ENCODE data around the gene VPS16.
"Not testable (repeated sequence)": the region's sequence is repeated elsewhere in the genome, so short reads cannot be mapped to it uniquely, and the experiment has no call there.

Gene VPS16

GRCh38 chr20:2820896-2821869 lies 19.4 kb upstream of the VPS16 start:
- POLR2A ChIA-PET = interaction anchor here (0.6 kb wide), 1 partner anchor 148 kb away, joined by 3 read pairs; no protein-coding TSS in a partner anchor
- H3K9me3 ChIP-seq (ENCODE audit: control extremely low read depth in 1 of 5, control insufficient read depth in 4 of 5, insufficient read depth in 2 of 5, low read depth in 1 of 5, low read length in 4 of 5) = no peaks in the 10 kb centered on the region
- 21% methylated on average over 34 of the region's 68 CpGs for WGBS (ENCODE audit: insufficient coverage)
- DNase-seq = peak in 2 of 3 donors; percentile 18 to 36
- H3K36me3 ChIP-seq (ENCODE audit: control insufficient read depth in 4 of 4, insufficient read depth in 4 of 4, low read length in 3 of 4) = no peaks in the 10 kb centered on the region
- H3K27me3 ChIP-seq (replicated peaks in 2 of 5; ENCODE audit: control insufficient read depth in 4 of 5, insufficient read depth in 5 of 5, low read length in 4 of 5) = peaks cover 5 to 29% (median 11%) of the 10 kb centered on the region in 5 experiments
- no peak overlapping the region for H3K4me3 ChIP-seq (ENCODE audit: control insufficient read depth in 1 of 7, extremely low read depth in 1 of 7, insufficient read depth in 4 of 7, low read depth in 2 of 7, low read length in 6 of 7)
- peaks cover 0 to 19% (median 14%) of the 10 kb centered on the region in 4 experiments for H3K4me1 ChIP-seq (ENCODE audit: control extremely low read depth in 1 of 4, control insufficient read depth in 4 of 4, insufficient read depth in 4 of 4, low read length in 3 of 4)
- CTCF ChIA-PET = interaction anchor here (1.1 kb wide), 2 partner anchors 9 to 18 kb away, joined by 3 to 4 read pairs; no protein-coding TSS in a partner anchor
- H3K27ac ChIP-seq (ENCODE audit: insufficient read depth in 1 of 2, low read depth in 1 of 2, low read length in 2 of 2, poor library complexity in 1 of 2, severe bottlenecking in 2 of 2) = no peak overlapping the region

GRCh38 chr20:2822073-2822472 lies 18.5 kb upstream of the VPS16 start:
- Histone ChIP-seq H3K36me3 (ENCODE audit: control insufficient read depth in 4 of 4, insufficient read depth in 4 of 4, low read length in 3 of 4) (no peaks in the 10 kb centered on the region), H3K27me3 (replicated peaks in 2 of 5; ENCODE audit: control insufficient read depth in 4 of 5, insufficient read depth in 5 of 5, low read length in 4 of 5) (peaks cover 5 to 29% (median 11%) of the 10 kb centered on the region in 5 experiments), H3K4me1 (ENCODE audit: control extremely low read depth in 1 of 4, control insufficient read depth in 4 of 4, insufficient read depth in 4 of 4, low read length in 3 of 4) (peaks cover 0 to 19% (median 15%) of the 10 kb centered on the region in 4 experiments), H3K9me3 (ENCODE audit: control extremely low read depth in 1 of 5, control insufficient read depth in 4 of 5, insufficient read depth in 2 of 5, low read depth in 1 of 5, low read length in 4 of 5) (no peaks in the 10 kb centered on the region), H3K4me3 (ENCODE audit: control insufficient read depth in 1 of 7, extremely low read depth in 1 of 7, insufficient read depth in 4 of 7, low read depth in 2 of 7, low read length in 6 of 7) (no peak overlapping the region), H3K27ac (ENCODE audit: insufficient read depth in 1 of 2, low read depth in 1 of 2, low read length in 2 of 2, poor library complexity in 1 of 2, severe bottlenecking in 2 of 2) (no peak overlapping the region)
- peak in 2 of 3 donors; percentile 71 to 72 for DNase-seq
- ChIA-PET CTCF (interaction anchor here (1.1 kb wide), 1 partner anchor 19 kb away, joined by 4 read pairs; no protein-coding TSS in a partner anchor), POLR2A (interaction anchor here (0.6 kb wide), 1 partner anchor 149 kb away, joined by 3 read pairs; no protein-coding TSS in a partner anchor)
- WGBS (ENCODE audit: insufficient coverage) = no CpG with 5 or more reads among the region's 5 CpGs

- ChIA-PET CTCF (no interaction called here), POLR2A (no interaction called here)
- no peak for DNase-seq
- Histone ChIP-seq H3K4me1 (ENCODE audit: control extremely low read depth in 1 of 4, control insufficient read depth in 4 of 4, insufficient read depth in 4 of 4, low read length in 3 of 4) (peaks cover 0 to 19% (median 15%) of the 10 kb centered on the region in 4 experiments), H3K4me3 (ENCODE audit: control insufficient read depth in 1 of 7, extremely low read depth in 1 of 7, insufficient read depth in 4 of 7, low read depth in 2 of 7, low read length in 6 of 7) (no peak overlapping the region), H3K9me3 (ENCODE audit: control extremely low read depth in 1 of 5, control insufficient read depth in 4 of 5, insufficient read depth in 2 of 5, low read depth in 1 of 5, low read length in 4 of 5) (peaks cover 0 to 2% (median 0%) of the 10 kb centered on the region in 5 experiments), H3K27me3 (replicated peaks in 2 of 5; ENCODE audit: control insufficient read depth in 4 of 5, insufficient read depth in 5 of 5, low read length in 4 of 5) (peaks cover 0 to 12% (median 8%) of the 10 kb centered on the region in 5 experiments), H3K27ac (ENCODE audit: insufficient read depth in 1 of 2, low read depth in 1 of 2, low read length in 2 of 2, poor library complexity in 1 of 2, severe bottlenecking in 2 of 2) (no peak overlapping the region), H3K36me3 (ENCODE audit: control insufficient read depth in 4 of 4, insufficient read depth in 4 of 4, low read length in 3 of 4) (no peaks in the 10 kb centered on the region)
- WGBS (ENCODE audit: insufficient coverage) = no CpG with 5 or more reads among the region's 2 CpGs
Observed at GRCh38 chr20:2825761-2826160, 14.8 kb upstream of the VPS16 start.

- ChIA-PET CTCF (no interaction called here), POLR2A (no interaction called here)
- WGBS (ENCODE audit: insufficient coverage) = 100% methylated on average over 1 of the region's 4 CpGs
- H3K36me3 ChIP-seq (ENCODE audit: control insufficient read depth in 4 of 4, insufficient read depth in 4 of 4, low read length in 3 of 4) = no peaks in the 10 kb centered on the region
- peaks cover 0 to 14% (median 8%) of the 10 kb centered on the region in 4 experiments for H3K4me1 ChIP-seq (ENCODE audit: control extremely low read depth in 1 of 4, control insufficient read depth in 4 of 4, insufficient read depth in 4 of 4, low read length in 3 of 4)
- peaks cover 0 to 4% (median 1%) of the 10 kb centered on the region in 5 experiments for H3K27me3 ChIP-seq (replicated peaks in 2 of 5; ENCODE audit: control insufficient read depth in 4 of 5, insufficient read depth in 5 of 5, low read length in 4 of 5)
- DNase-seq = no peak
- no peak overlapping the region for H3K4me3 ChIP-seq (ENCODE audit: control insufficient read depth in 1 of 7, extremely low read depth in 1 of 7, insufficient read depth in 4 of 7, low read depth in 2 of 7, low read length in 6 of 7)
- no peak overlapping the region for H3K27ac ChIP-seq (ENCODE audit: insufficient read depth in 1 of 2, low read depth in 1 of 2, low read length in 2 of 2, poor library complexity in 1 of 2, severe bottlenecking in 2 of 2)
- H3K9me3 ChIP-seq (ENCODE audit: control extremely low read depth in 1 of 5, control insufficient read depth in 4 of 5, insufficient read depth in 2 of 5, low read depth in 1 of 5, low read length in 4 of 5) = peaks cover 0 to 2% (median 0%) of the 10 kb centered on the region in 5 experiments
Observed at GRCh38 chr20:2826655-2827054, 13.9 kb upstream of the VPS16 start.

DNA sequence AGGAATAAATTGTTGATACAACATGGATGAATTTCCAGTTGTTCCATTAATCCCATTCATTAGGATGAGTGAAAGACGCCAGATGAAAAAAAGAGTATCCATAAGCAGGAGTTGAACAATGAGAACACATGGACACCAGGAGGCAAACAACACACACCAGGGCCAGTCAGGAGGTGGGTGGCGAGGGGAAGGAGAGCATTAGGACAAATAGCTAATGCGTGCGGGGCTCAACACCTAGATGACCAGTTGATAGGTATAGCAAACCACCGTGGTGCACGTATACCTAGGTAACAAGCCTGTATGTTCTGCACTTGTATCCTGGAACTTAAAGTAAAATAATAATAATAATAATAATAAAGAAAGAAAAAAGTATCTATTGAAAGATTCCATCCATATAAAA lies 11.2 kb upstream of the VPS16 start:
- Histone ChIP-seq H3K36me3 (ENCODE audit: control insufficient read depth in 4 of 4, insufficient read depth in 4 of 4, low read length in 3 of 4) (no peaks in the 10 kb centered on the region), H3K27me3 (replicated peaks in 2 of 5; ENCODE audit: control insufficient read depth in 4 of 5, insufficient read depth in 5 of 5, low read length in 4 of 5) (no peaks in the 10 kb centered on the region), H3K4me1 (ENCODE audit: control extremely low read depth in 1 of 4, control insufficient read depth in 4 of 4, insufficient read depth in 4 of 4, low read length in 3 of 4) (peaks cover 0 to 10% (median 6%) of the 10 kb centered on the region in 4 experiments), H3K4me3 (ENCODE audit: control insufficient read depth in 1 of 7, extremely low read depth in 1 of 7, insufficient read depth in 4 of 7, low read depth in 2 of 7, low read length in 6 of 7) (no peak overlapping the region), H3K27ac (ENCODE audit: insufficient read depth in 1 of 2, low read depth in 1 of 2, low read length in 2 of 2, poor library complexity in 1 of 2, severe bottlenecking in 2 of 2) (no peak overlapping the region), H3K9me3 (ENCODE audit: control extremely low read depth in 1 of 5, control insufficient read depth in 4 of 5, insufficient read depth in 2 of 5, low read depth in 1 of 5, low read length in 4 of 5) (peaks cover 0 to 2% (median 0%) of the 10 kb centered on the region in 5 experiments)
- no peak for DNase-seq
- WGBS (ENCODE audit: insufficient coverage) = 94% methylated on average over 2 of the region's 6 CpGs
- ChIA-PET CTCF (interaction anchor here (1.7 kb wide), 1 partner anchor 26 kb away, joined by 5 read pairs; no protein-coding TSS in a partner anchor), POLR2A (no interaction called here)

- CTCF ChIA-PET; H3K27me3 ChIP-seq (replicated peaks in 2 of 5; ENCODE audit: control insufficient read depth in 4 of 5, insufficient read depth in 5 of 5, low read length in 4 of 5); POLR2A ChIA-PET; H3K27ac ChIP-seq (ENCODE audit: insufficient read depth in 1 of 2, low read depth in 1 of 2, low read length in 2 of 2, poor library complexity in 1 of 2, severe bottlenecking in 2 of 2); DNase-seq; H3K9me3 ChIP-seq (ENCODE audit: control extremely low read depth in 1 of 5, control insufficient read depth in 4 of 5, insufficient read depth in 2 of 5, low read depth in 1 of 5, low read length in 4 of 5); H3K4me1 ChIP-seq (ENCODE audit: control extremely low read depth in 1 of 4, control insufficient read depth in 4 of 4, insufficient read depth in 4 of 4, low read length in 3 of 4); H3K4me3 ChIP-seq (ENCODE audit: control insufficient read depth in 1 of 7, extremely low read depth in 1 of 7, insufficient read depth in 4 of 7, low read depth in 2 of 7, low read length in 6 of 7): not testable (repeated sequence)
- peaks cover 2 to 16% (median 6%) of the 10 kb centered on the region in 4 experiments for H3K36me3 ChIP-seq (ENCODE audit: control insufficient read depth in 4 of 4, insufficient read depth in 4 of 4, low read length in 3 of 4)
- WGBS (ENCODE audit: insufficient coverage) = 93% methylated on average over 3 of the region's 7 CpGs
Observed at GRCh38 chr20:2831206-2831605, 9.3 kb upstream of the VPS16 start.

- peaks cover 0 to 5% (median 3%) of the 10 kb centered on the region in 4 experiments for H3K4me1 ChIP-seq (ENCODE audit: control extremely low read depth in 1 of 4, control insufficient read depth in 4 of 4, insufficient read depth in 4 of 4, low read length in 3 of 4)
- H3K36me3 ChIP-seq (ENCODE audit: control insufficient read depth in 4 of 4, insufficient read depth in 4 of 4, low read length in 3 of 4) = peaks cover 2 to 31% (median 19%) of the 10 kb centered on the region in 4 experiments
- WGBS (ENCODE audit: insufficient coverage) = 86% methylated on average over 1 of the region's 1 CpG
- no peak overlapping the region for H3K27ac ChIP-seq (ENCODE audit: insufficient read depth in 1 of 2, low read depth in 1 of 2, low read length in 2 of 2, poor library complexity in 1 of 2, severe bottlenecking in 2 of 2)
- no peaks in the 10 kb centered on the region for H3K27me3 ChIP-seq (replicated peaks in 2 of 5; ENCODE audit: control insufficient read depth in 4 of 5, insufficient read depth in 5 of 5, low read length in 4 of 5)
- DNase-seq = no peak
- H3K9me3 ChIP-seq (ENCODE audit: control extremely low read depth in 1 of 5, control insufficient read depth in 4 of 5, insufficient read depth in 2 of 5, low read depth in 1 of 5, low read length in 4 of 5) = peaks cover 0 to 2% (median 0%) of the 10 kb centered on the region in 5 experiments
- POLR2A ChIA-PET = no interaction called here
- no peak overlapping the region for H3K4me3 ChIP-seq (ENCODE audit: control insufficient read depth in 1 of 7, extremely low read depth in 1 of 7, insufficient read depth in 4 of 7, low read depth in 2 of 7, low read length in 6 of 7)
- CTCF ChIA-PET = interaction anchor here (0.5 to 1.2 kb wide), 3 partner anchors 19 to 167 kb away, joined by 3 read pairs; partner anchors contain the start of gene C20orf141
Observed at GRCh38 chr20:2833761-2834160, 6.8 kb upstream of the VPS16 start.

All from common myeloid progenitor, CD34-positive (primary cell).